Loucy (cell line): ENCODE data around the gene MYO5C.

ENCODE experiments used
- H2AFZ ChIP-seq: fragments of 200-600 bp; sonication (generic); 2 replicates; pipeline ENCODE4 v1.6.0; 2016; ENCODE audit warnings: antibody characterized with exemption, mild to moderate bottlenecking, low read length, moderate library complexity
- H3F3A ChIP-seq: fragments of 200-600 bp; 2 replicates; pipeline ENCODE4 v1.6.0; 2016; ENCODE audit warnings: antibody characterized with exemption, low read depth, mild to moderate bottlenecking
- H3K27me3 ChIP-seq: fragments of 200-600 bp; sonication (generic); 2 replicates; pipeline ENCODE4 v1.6.1; 2014; ENCODE audit warnings: low read length, mild to moderate bottlenecking; ENCODE audit not compliant: insufficient read depth, poor library complexity, severe bottlenecking
- H3K36me3 ChIP-seq: fragments of 200-600 bp; sonication (generic); 2 replicates; pipeline ENCODE4 v1.6.1; 2016; ENCODE audit warnings: low read length; ENCODE audit not compliant: insufficient read depth
- H3K4me1 ChIP-seq: fragments of 200-600 bp; sonication (generic); 2 replicates; pipeline ENCODE4 v1.5.1; 2014; ENCODE audit warnings: low read length, mild to moderate bottlenecking; ENCODE audit not compliant: insufficient read depth, poor library complexity, severe bottlenecking
- H3K4me2 ChIP-seq: fragments of 200-600 bp; sonication (generic); 2 replicates; pipeline ENCODE4 v1.6.0; 2014; ENCODE audit warnings: antibody characterized with exemption, low read length, low read depth, mild to moderate bottlenecking; ENCODE audit not compliant: poor library complexity, severe bottlenecking
- H3K4me3 ChIP-seq: fragments of 200-600 bp; sonication (generic); 2 replicates; pipeline ENCODE4 v1.5.1; 2014; ENCODE audit warnings: low read length, mild to moderate bottlenecking, mixed read lengths; ENCODE audit not compliant: poor library complexity, severe bottlenecking
- H3K79me2 ChIP-seq: fragments of 200-600 bp; sonication (generic); 2 replicates; pipeline ENCODE4 v1.6.1; 2014; ENCODE audit warnings: low read length; ENCODE audit not compliant: insufficient read depth
- H3K9ac ChIP-seq: fragments of 200-600 bp; sonication (generic); 2 replicates; pipeline ENCODE4 v1.6.0; 2014; ENCODE audit warnings: mild to moderate bottlenecking, low read depth, low read length, moderate library complexity; ENCODE audit not compliant: poor library complexity, severe bottlenecking
- H3K9me2 ChIP-seq: fragments of 200-600 bp; sonication (generic); replicated peaks from 2 replicates; pipeline ENCODE4 v1.6.1; 2016; ENCODE audit warnings: low read depth, low read length, mixed read lengths
- H3K9me3 ChIP-seq: fragments of 200-600 bp; sonication (generic); 2 replicates; pipeline ENCODE4 v1.6.1; 2014; ENCODE audit warnings: mild to moderate bottlenecking, antibody characterized with exemption, low read length, low read depth; ENCODE audit not compliant: insufficient read depth
- H4K20me1 ChIP-seq: fragments of 200-600 bp; sonication (generic); 2 replicates; pipeline ENCODE4 v1.6.0; 2014; ENCODE audit warnings: antibody characterized with exemption, low read length, mild to moderate bottlenecking; ENCODE audit not compliant: insufficient read depth, poor library complexity, severe bottlenecking
- CTCF ChIP-seq: fragments of 200-600 bp; sonication (generic); conservative IDR thresholded peaks from 2 replicates; pipeline ENCODE4 v1.5.1; 2014; ENCODE audit warnings: mild to moderate bottlenecking, antibody characterized with exemption, low read length
- EZH2phosphoT487 ChIP-seq: fragments of 200-600 bp; IDR thresholded peaks from 2 replicates; pipeline ENCODE4 v1.6.1; 2018; ENCODE audit warnings: antibody characterized with exemption, mild to moderate bottlenecking, moderate library complexity, borderline replicate concordance

Gene MYO5C

GRCh38 chr15:52251144-52251860 is 44.3 kb downstream of the MYO5C start:
- H4K20me1 ChIP-seq = no peaks in the 10 kb centered on the region
- no peak overlapping the region for H2AFZ ChIP-seq
- no peaks in the 10 kb centered on the region for H3F3A ChIP-seq
- TF ChIP-seq CTCF (no peak), EZH2phosphoT487 (no peak)
- no peaks in the 10 kb centered on the region for H3K9me3 ChIP-seq
- H3K79me2 ChIP-seq = no peaks in the 10 kb centered on the region
- no peaks in the 10 kb centered on the region for H3K4me1 ChIP-seq
- no peaks in the 10 kb centered on the region for H3K9me2 ChIP-seq
- no peak overlapping the region for H3K4me2 ChIP-seq
- no peaks in the 10 kb centered on the region for H3K27me3 ChIP-seq
- no peak overlapping the region for H3K9ac ChIP-seq
- no peaks in the 10 kb centered on the region for H3K36me3 ChIP-seq
- no peak overlapping the region for H3K4me3 ChIP-seq

- Histone ChIP-seq H3K9me2 (no peaks in the 10 kb centered on the region), H3K79me2 (no peaks in the 10 kb centered on the region), H2AFZ (no peak overlapping the region), H4K20me1 (no peaks in the 10 kb centered on the region), H3K36me3 (no peaks in the 10 kb centered on the region), H3K4me3 (no peak overlapping the region), H3F3A (no peaks in the 10 kb centered on the region), H3K9ac (no peak overlapping the region), H3K4me1 (no peaks in the 10 kb centered on the region), H3K9me3 (no peaks in the 10 kb centered on the region), H3K4me2 (no peak overlapping the region), H3K27me3 (no peaks in the 10 kb centered on the region)
- TF ChIP-seq CTCF = no peak
- TF ChIP-seq EZH2phosphoT487 = no peak
Observed at GRCh38 chr15:52247461-52247860, 48.1 kb downstream of the MYO5C start.

- Histone ChIP-seq H3K4me2 (no peak overlapping the region), H4K20me1 (no peaks in the 10 kb centered on the region), H3K4me1 (peaks cover 5% of the 10 kb centered on the region), H3K36me3 (no peaks in the 10 kb centered on the region), H3K9me2 (no peaks in the 10 kb centered on the region), H3K4me3 (no peak overlapping the region), H3K9ac (no peak overlapping the region), H3F3A (no peaks in the 10 kb centered on the region), H3K9me3 (no peaks in the 10 kb centered on the region), H2AFZ (no peak overlapping the region), H3K79me2 (no peaks in the 10 kb centered on the region), H3K27me3 (no peaks in the 10 kb centered on the region)
- no peak for TF ChIP-seq EZH2phosphoT487
- no peak for TF ChIP-seq CTCF
Observed at GRCh38 chr15:52246686-52247431, 48.7 kb downstream of the MYO5C start.
